Breast epithelium (tissue), 3 donors: ENCODE data around the gene AEN.

Experiments used
- CTCF ChIP-seq, 3 donors: fragments of 450-650 bp; IDR thresholded peaks; one replicate each; pipeline ENCODE4 v1.5.1; 2016 to 2017; ENCODE audit warnings: antibody characterized with exemption in 3 of 3, mild to moderate bottlenecking in 3 of 3, moderate library complexity in 3 of 3
- POLR2A ChIP-seq: fragments of 450-650 bp; IDR thresholded peaks from one replicate; pipeline ENCODE4 v1.6.1; 2016; ENCODE audit warnings: antibody characterized with exemption, mild to moderate bottlenecking, moderate library complexity
- POLR2AphosphoS5 ChIP-seq, 3 donors: sonication (generic); formaldehyde crosslinking; IDR thresholded peaks; one replicate each; pipeline ENCODE4 v1.6.1; 2017; ENCODE audit warnings: antibody characterized with exemption in 3 of 3

DNA sequence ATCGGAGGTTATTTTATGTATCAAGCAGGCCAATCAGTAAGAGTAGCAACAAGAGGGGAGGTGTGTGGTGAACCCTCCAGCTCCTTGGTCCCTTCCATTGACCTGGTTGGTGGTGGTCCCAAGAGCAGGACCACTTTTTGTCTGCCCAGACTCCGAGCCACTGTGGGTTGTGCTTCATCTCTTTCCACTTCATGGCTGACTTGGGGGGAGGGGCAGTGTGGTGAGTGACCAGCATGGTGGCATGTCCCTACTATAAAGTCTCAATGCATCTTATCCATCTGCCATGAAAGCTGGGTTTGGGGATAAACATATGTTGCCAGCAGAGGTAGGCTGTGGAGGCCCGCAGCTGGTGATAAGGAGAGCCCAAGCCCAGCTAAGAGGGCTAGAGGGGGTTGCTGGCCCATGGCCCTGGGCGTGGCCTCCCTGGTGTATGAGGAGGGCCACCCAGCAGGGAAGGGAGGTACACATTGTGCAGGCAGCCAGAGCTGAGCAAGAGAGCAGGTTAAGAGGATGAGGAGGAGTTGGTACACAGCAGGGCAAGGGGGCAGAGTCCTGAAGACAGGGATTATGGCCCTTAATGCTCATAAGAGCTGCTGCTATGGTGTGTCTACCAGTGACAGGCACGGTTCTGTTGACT, 7.0 kb downstream of the AEN start:
- no peak for TF ChIP-seq CTCF (IDR thresholded peaks at IDR 0.05)
- TF ChIP-seq POLR2A = no peak
- TF ChIP-seq POLR2AphosphoS5 (IDR thresholded peaks at IDR 0.05) = no peak
